Activated effector memory CD4-positive, alpha-beta T cell treated with anti-CD3 and anti-CD28 coated beads, Interleukin-2, amount 50 U/mL, for 16 hours (primary cell): Measurements from ENCODE around the gene ELAVL2.

Experiments used
- DNase-seq: peaks from one replicate; pipeline ENCODE4 v3.0.0-alpha.2; 2020

Gene ELAVL2

GRCh38 chr9:23717505-23717904, 108.5 kb downstream of the ELAVL2 start:
- DNase-seq: no peak

- DNase-seq: no peak
Measured at GRCh38 chr9:23707249-23707648, 118.8 kb downstream of the ELAVL2 start.

GRCh38 chr9:23702311-23702922, 123.6 kb downstream of the ELAVL2 start:
- DNase-seq: no peak

GRCh38 chr9:23701291-23701690, 124.7 kb downstream of the ELAVL2 start:
- no peak for DNase-seq

- no peak for DNase-seq
Measured at GRCh38 chr9:23700359-23700758, 125.7 kb downstream of the ELAVL2 start.

- DNase-seq: no peak
Measured at GRCh38 chr9:23698161-23698560, 127.9 kb downstream of the ELAVL2 start.

- no peak for DNase-seq
Measured at GRCh38 chr9:23695572-23695971, 130.5 kb downstream of the ELAVL2 start.

- no peak for DNase-seq
Measured at GRCh38 chr9:23693374-23693773, 132.7 kb downstream of the ELAVL2 start.

- no peak for DNase-seq
Measured at GRCh38 chr9:23686896-23687295, 139.1 kb downstream of the ELAVL2 start.

- DNase-seq: no peak
Measured at GRCh38 chr9:23686257-23686656, 139.8 kb downstream of the ELAVL2 start.

- DNase-seq: no peak
Measured at GRCh38 chr9:23683611-23684061, 142.4 kb downstream of the ELAVL2 start.

- no peak for DNase-seq
Measured at GRCh38 chr9:23682891-23683431, 143.1 kb downstream of the ELAVL2 start.

- no peak for DNase-seq
Measured at GRCh38 chr9:23682352-23682751, 143.7 kb downstream of the ELAVL2 start.

- DNase-seq: no peak
Measured at GRCh38 chr9:23677446-23677845, 148.6 kb downstream of the ELAVL2 start.

- no peak for DNase-seq
Measured at GRCh38 chr9:23674016-23674585, 151.9 kb downstream of the ELAVL2 start.

GRCh38 chr9:23672151-23672550, 153.9 kb downstream of the ELAVL2 start:
- DNase-seq: no peak

- no peak for DNase-seq
Measured at GRCh38 chr9:23669776-23670175, 156.3 kb downstream of the ELAVL2 start.

- no peak for DNase-seq
Measured at GRCh38 chr9:23665635-23666034, 160.4 kb downstream of the ELAVL2 start.

GRCh38 chr9:23665051-23665450, 161.0 kb downstream of the ELAVL2 start:
- no peak for DNase-seq

GRCh38 chr9:23663946-23664345, 162.1 kb downstream of the ELAVL2 start:
- no peak for DNase-seq

GRCh38 chr9:23663536-23663935, 162.5 kb downstream of the ELAVL2 start:
- no peak for DNase-seq

GRCh38 chr9:23663125-23663524, 162.9 kb downstream of the ELAVL2 start:
- DNase-seq: no peak

GRCh38 chr9:23662320-23662719, 163.7 kb downstream of the ELAVL2 start:
- no peak for DNase-seq

- no peak for DNase-seq
Measured at GRCh38 chr9:23659346-23660006, 166.6 kb downstream of the ELAVL2 start.
